Mucosa of descending colon (tissue), 3 donors: Measurements from ENCODE around the gene IRGQ. TPM values are rescaled to one million over a fixed set of nuclear protein-coding genes. Genes with fewer than 3 reads are reported as not detected.

ENCODE experiments used
- ATAC-seq: fragments of 200-7000 bp; cut with Tn5 transposase; one replicate; pipeline ENCODE4 v1.9.1; 2020; ENCODE audit warnings: mild to moderate bottlenecking, moderate library complexity
- DNase-seq, 3 donors: peaks; one replicate each; pipeline ENCODE4 v3.0.0-alpha.2; 2020
- H3K36me3 ChIP-seq: fragments of 200-600 bp; one replicate; pipeline ENCODE4 v1.8.0; 2021; ENCODE audit warnings: low read depth, mild to moderate bottlenecking
- H3K4me1 ChIP-seq: fragments of 200-600 bp; one replicate; pipeline ENCODE4 v1.8.0; 2021; ENCODE audit warnings: low read depth, mild to moderate bottlenecking
- H3K4me3 ChIP-seq: fragments of 200-600 bp; one replicate; pipeline ENCODE4 v1.8.0; 2021; ENCODE audit warnings: mild to moderate bottlenecking
- H3K9me3 ChIP-seq: fragments of 200-600 bp; one replicate; pipeline ENCODE4 v1.8.0; 2021; ENCODE audit warnings: mild to moderate bottlenecking
- CTCF ChIP-seq: fragments of 200-600 bp; IDR thresholded peaks from one replicate; pipeline ENCODE4 v1.8.0; 2022; ENCODE audit warnings: antibody characterized with exemption, mild to moderate bottlenecking
- intact Hi-C, 2 donors: fragments of 100-400 bp; cut with DNase I in 1 of 2; cut with micrococcal nuclease in 1 of 2; formaldehyde crosslinking; loops; one replicate each; pipeline versions ENCODE4 v1.11.0 to v1.11.1; 2022; cut with DNase I, micrococcal nuclease
- total RNA-seq, 3 donors: library from RNA; stranded (reverse); fragmentation: NEBNext Ultra II Directional in 2 of 3; extraction: Animal tissue kit (Norgen Biotek cat#: 25700) in 2 of 3; gene quantifications; one replicate each; pipeline versions ENCODE4 v1.2.1 to v1.2.4, GENCODE V29; 2021 to 2023
- donor health status: DM: no; HTN: no; CAD: no; lungs with moderate emphysema.
- donor health status: DM: no; HTN: no; CAD: no.
- donor health status: DM: no; HTN: yes; CAD: no.

The IRGQ gene
- total RNA-seq, 3 donors from 2014 or later: 18.9 to 29.4 (median 21.9) TPM

- DNase-seq (no peak), ATAC-seq (no peak)
- no peak for TF ChIP-seq CTCF
- Histone ChIP-seq H3K36me3 (no peaks in the 10 kb centered on the region), H3K9me3 (no peaks in the 10 kb centered on the region), H3K4me1 (peaks cover under 1% of the 10 kb centered on the region), H3K4me3 (no peak overlapping the region)
- intact Hi-C loops: loop anchor here in 1 of 2 donors (10.0 kb wide), 1 partner anchor 80 kb away; no protein-coding TSS in a partner anchor
Observed at GRCh38 chr19:43634872-43635560, 39.1 kb upstream of the IRGQ start.

- Histone ChIP-seq H3K9me3 (no peaks in the 10 kb centered on the region), H3K4me3 (no peak overlapping the region), H3K4me1 (no peaks in the 10 kb centered on the region), H3K36me3 (no peaks in the 10 kb centered on the region)
- intact Hi-C loops: loop anchor here in 1 of 2 donors (10.0 kb wide), 1 partner anchor 80 kb away; no protein-coding TSS in a partner anchor
- ATAC-seq (no peak), DNase-seq (no peak)
- TF ChIP-seq CTCF: no peak
Observed at GRCh38 chr19:43634506-43634871, 38.6 kb upstream of the IRGQ start.

- no peak for TF ChIP-seq CTCF
- Histone ChIP-seq H3K9me3 (no peaks in the 10 kb centered on the region), H3K4me3 (no peak overlapping the region), H3K4me1 (no peaks in the 10 kb centered on the region), H3K36me3 (no peaks in the 10 kb centered on the region)
- ATAC-seq (no peak), DNase-seq (no peak)
- intact Hi-C loops: loop anchor here in 1 of 2 donors (10.0 kb wide), 1 partner anchor 79 kb away; no protein-coding TSS in a partner anchor
Observed at GRCh38 chr19:43634068-43634467, 38.1 kb upstream of the IRGQ start.

- Histone ChIP-seq H3K4me1 (no peaks in the 10 kb centered on the region), H3K4me3 (no peak overlapping the region), H3K9me3 (no peaks in the 10 kb centered on the region), H3K36me3 (no peaks in the 10 kb centered on the region)
- DNase-seq (no peak), ATAC-seq (no peak)
- intact Hi-C loops: loop anchor here in 1 of 2 donors (10.0 kb wide), 1 partner anchor 79 kb away; no protein-coding TSS in a partner anchor
- TF ChIP-seq CTCF: no peak
Observed at GRCh38 chr19:43633520-43633919, 37.6 kb upstream of the IRGQ start.

DNA sequence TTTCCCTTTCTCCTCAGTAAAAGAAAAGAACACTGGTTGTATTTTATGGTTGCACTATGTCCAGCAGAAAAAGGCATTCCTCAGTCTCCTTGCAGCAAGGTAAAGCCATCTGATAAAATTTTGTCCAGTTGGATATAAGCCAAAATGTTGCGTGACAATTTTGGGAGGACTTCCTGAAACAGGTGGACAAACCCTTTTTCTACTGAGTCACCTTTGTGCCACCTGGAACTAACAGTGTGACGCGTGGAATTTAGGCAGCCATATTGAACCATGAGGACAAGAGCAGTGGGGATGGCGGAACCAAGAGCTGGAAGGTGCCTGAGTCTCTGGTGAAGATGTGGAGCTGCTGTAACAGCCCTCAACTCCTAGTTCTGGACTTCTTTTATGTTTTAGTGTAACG is 35.6 kb upstream of the IRGQ start:
- Histone ChIP-seq H3K4me1 (no peaks in the 10 kb centered on the region), H3K4me3 (no peak overlapping the region), H3K9me3 (no peaks in the 10 kb centered on the region), H3K36me3 (no peaks in the 10 kb centered on the region)
- TF ChIP-seq CTCF: no peak
- intact Hi-C loops: loop anchor here in 1 of 2 donors (10.0 kb wide), 1 partner anchor 77 kb away; no protein-coding TSS in a partner anchor
- DNase-seq: no peak
- no peak for ATAC-seq
